HG03378 (cell line): ENCODE data around the gene PRDM1.

ENCODE experiments used
- ATAC-seq: cut with Tn5 transposase; IDR thresholded peaks from one replicate; pipeline ENCODE4 v1.9.1; 2021; ENCODE audit warnings: mild to moderate bottlenecking, moderate library complexity; ENCODE audit not compliant: unreplicated experiment

PRDM1 gene

DNA sequence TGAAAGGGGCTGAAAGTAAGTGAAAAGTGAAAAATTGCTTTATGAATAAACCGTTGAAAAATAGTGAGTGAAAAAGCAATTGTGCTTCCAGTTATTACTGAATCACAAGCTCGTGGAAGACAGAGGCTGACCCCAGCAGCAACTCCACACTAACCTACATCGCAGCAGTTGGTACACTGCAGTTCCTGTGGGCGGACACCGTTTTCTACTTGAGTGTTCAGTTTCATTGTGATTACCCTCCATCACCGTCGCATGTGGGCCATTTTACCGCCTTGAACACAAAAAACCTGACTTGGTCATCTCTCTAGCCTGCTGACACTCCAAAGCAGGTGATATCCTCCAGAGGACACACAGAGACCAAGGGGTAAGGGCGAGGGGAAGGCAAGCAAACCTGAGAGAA is 28.4 kb downstream of the PRDM1 start:
- ATAC-seq, result peak; percentile 89

DNA sequence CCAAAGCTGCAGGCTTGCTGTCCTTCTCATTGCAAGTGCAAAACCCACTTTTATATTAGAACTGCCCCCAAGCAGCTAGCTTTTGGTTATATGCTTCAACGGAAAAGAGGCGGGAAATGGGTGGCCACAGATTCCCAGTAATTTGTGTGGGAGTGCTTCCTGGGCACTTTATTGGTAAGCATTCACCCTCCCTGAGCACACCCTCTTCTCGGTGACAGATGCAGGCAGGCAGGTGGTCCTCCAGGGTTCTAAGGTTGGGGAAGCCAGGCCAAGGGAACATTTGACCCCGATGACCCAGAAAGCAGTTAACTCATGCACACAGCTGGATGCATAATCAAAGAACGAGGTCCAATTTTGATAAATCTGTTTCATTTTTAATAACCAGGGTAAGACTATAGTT is 29.1 kb downstream of the PRDM1 start:
- ATAC-seq, result no peak

DNA sequence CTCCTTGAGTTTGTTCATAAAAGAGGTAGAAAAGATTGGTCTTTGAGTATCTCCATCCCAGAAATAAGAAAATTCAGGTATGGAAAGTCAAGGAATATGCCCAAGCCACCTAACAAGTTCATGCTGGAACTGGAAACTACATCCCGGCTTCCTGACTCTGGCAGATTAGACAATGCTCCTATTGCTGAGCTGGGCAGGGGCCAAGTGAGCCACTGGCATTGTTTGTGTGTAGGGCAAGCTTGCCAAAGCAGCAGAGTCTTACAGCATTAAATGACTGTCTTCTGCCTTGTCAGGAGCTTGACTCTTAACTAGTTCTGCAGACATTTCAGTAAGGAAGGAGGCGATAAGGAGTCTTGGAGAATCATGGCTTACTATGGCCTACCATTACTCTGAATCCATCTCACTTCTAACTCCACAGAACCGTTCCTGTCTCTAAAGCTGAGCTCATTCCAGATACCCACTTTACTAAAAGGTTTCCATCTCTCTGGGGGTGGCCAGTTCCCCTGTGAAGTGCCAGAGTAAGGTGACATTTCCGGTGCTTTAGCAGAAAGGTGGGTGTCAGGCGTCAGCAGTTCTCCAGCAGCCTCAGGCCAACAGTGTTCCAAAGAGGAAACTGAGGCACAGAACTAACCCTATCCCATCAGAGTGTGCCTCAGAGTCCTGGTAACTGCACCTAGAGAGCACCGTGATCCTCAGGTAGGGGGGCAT is 30.1 kb downstream of the PRDM1 start:
- ATAC-seq, result no peak

- peak; percentile 46 for ATAC-seq
Measured at GRCh38 chr6:106117579-106117978, 31.4 kb downstream of the PRDM1 start.

- no peak for ATAC-seq
Measured at GRCh38 chr6:106118835-106119431, 32.8 kb downstream of the PRDM1 start.

DNA sequence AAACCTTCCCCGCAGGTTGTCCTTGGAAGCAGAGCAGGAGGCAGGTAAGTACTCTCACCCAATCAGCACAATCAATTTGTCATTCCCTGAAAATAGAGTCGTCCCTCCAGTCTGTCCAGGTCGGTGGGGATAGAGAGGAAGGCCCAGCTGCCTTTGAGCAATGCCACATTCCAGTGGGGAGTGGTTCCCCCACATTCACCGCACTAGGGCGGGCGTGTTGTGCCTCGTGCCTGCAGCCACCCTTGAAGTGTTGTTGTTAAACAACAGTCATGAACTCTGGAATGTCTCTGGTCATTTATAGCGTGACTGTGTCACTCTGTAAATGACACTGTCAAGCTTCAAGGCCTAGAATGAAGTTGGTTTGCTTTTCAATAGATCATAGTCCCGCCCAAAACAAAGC is 33.4 kb downstream of the PRDM1 start:
- no peak for ATAC-seq

GRCh38 chr6:106120006-106120405 is 33.9 kb downstream of the PRDM1 start:
- ATAC-seq, result no peak

GRCh38 chr6:106120406-106120805 is 34.3 kb downstream of the PRDM1 start:
- no peak for ATAC-seq

DNA sequence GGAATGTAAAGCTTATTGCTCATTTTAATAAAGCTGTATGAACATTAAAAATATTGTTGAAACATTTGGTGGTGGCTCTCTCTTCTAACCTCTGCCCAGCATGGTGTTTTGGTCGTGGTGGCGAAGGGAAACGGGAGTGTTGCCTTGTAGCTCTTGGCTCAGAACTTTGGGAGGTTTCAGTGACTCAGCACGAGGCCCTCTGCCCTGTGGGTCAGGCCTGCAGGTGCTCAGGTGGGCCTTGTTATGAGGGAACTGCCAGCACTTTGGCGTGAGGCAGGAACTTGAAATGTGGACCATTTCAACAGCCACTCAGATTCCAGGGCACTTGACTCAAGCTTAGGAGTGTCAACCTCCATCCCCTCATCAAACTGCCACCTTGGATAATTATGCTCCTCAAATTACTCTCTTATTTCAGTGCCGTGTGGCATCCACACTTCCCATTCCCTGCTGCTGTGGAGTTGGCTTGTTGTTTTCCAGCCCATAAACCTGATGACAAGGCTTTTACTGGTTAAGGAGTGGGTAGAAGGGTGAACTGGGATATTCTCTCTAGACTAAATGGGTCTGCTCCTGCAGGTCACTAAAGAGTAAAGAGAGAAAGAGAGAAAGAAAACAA is 36.3 kb downstream of the PRDM1 start:
- ATAC-seq, result no peak

GRCh38 chr6:106122938-106123656 is 37.0 kb downstream of the PRDM1 start:
- no peak for ATAC-seq

DNA sequence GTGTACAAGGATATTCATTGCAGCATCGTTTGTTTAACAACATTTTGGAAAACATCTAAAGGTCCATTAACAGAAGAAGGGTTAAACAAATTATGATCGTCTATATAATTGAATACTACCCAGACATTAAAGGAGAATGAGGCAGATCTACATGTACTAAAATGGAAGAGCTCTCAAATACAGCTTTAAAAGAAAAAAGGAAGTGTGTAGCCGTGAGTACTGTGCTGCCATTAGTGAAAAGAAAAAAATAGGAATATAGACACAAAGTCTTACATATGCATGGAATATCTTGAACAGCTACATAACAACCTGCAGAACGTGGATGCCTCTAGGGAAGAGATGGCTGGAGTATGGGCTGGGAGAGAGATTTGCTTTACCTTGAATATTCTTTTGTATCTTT is 37.9 kb downstream of the PRDM1 start:
- no peak for ATAC-seq

GRCh38 chr6:106124437-106125430 is 38.6 kb downstream of the PRDM1 start:
- ATAC-seq, result no peak

- peak; percentile 56 for ATAC-seq
Measured at GRCh38 chr6:106125925-106126435, 39.8 kb downstream of the PRDM1 start.

DNA sequence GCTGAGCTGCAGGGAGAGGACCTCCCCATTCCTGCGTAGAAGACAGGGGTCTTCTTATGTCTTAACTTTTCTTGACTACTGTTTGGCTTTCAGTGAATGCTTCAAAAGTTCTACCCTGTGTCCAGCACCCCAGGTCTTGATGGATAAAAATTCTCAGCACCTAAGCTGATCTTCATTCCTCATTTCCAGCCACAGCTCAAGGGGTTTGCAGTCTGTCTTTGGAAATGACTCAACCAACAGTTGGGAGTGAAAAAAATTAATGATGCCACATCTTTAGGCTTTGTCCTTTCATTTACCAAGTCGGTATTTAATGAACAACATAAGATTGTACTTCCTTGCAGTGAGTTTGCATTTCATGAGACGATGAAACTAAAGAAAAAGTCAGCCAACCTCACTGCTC is 40.3 kb downstream of the PRDM1 start:
- ATAC-seq, result peak; percentile 13

GRCh38 chr6:106128981-106129781 is 43.0 kb downstream of the PRDM1 start:
- ATAC-seq, result no peak

DNA sequence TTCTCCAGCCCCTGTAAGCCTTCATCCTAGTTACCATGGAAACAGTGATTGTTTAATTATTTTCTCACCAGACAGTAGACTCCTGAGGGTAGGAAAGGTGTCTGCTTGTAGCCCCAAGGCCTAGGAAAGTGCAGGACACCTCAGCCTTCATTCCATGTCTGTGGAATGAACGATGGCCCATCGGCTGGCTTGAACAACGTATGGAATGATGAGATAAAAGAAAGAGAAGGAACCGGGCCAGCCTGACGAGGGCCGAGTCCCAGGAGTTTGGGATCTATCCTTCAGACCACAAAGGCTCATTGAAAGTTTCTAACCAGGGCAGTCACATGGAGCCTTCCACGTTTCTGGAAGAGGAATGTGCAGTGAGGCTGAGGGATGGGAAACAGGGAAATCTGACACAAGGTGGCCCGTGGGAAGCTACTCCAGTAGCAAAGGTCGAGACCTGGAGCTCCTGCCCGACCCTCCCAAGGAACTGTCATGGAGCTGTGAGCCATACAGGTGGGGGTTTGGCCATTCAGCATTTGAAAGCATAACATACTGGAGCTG is 46.1 kb downstream of the PRDM1 start:
- no peak for ATAC-seq

DNA sequence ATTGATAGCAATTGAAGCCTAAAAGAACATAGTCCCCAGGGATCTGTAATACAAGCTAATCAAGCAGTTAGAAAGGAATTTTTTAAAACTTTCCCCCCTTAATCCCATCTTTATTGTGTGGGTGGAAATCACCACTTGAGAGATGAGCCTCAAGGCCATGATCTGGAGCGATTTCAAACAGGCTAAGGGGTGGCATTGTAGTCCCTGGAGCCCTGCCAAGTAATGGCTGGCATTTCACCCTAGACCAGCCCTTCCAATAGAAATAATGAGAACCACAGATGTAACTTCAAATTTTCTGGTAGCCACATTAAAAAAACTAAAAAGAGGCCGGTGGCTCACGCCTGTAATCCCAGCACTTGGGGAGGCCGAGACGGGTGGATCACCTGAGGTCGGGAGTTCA is 46.9 kb downstream of the PRDM1 start:
- ATAC-seq, result no peak

- no peak for ATAC-seq
Measured at GRCh38 chr6:106134087-106134770, 48.1 kb downstream of the PRDM1 start.
